Subcutaneous abdominal adipose tissue (tissue), 5 donors: ENCODE measurements around the gene JAK1.
A peak's percentile ranks its signal among the peaks of the same experiment; 100 is the strongest.
"Not testable (repeated sequence)": the region's sequence is repeated elsewhere in the genome, so short reads cannot be mapped to it uniquely, and the experiment has no call there.

ENCODE experiments used
- H3K27ac ChIP-seq: one replicate; pipeline ENCODE4 v1.7.0; 2013; ENCODE audit warnings: low read depth, mild to moderate bottlenecking, inconsistent platforms, low read length, moderate library complexity
- H3K27me3 ChIP-seq, 5 donors: one replicate each; pipeline ENCODE4 v1.7.0; 2013; ENCODE audit warnings: low read length in 5 of 5, inconsistent platforms in 1 of 5; ENCODE audit not compliant: control insufficient read depth in 5 of 5, insufficient read depth in 4 of 5
- H3K36me3 ChIP-seq, 5 donors: one replicate each; pipeline ENCODE4 v1.7.0; 2013; ENCODE audit warnings: low read length in 5 of 5; ENCODE audit not compliant: control insufficient read depth in 5 of 5, insufficient read depth in 5 of 5
- H3K4me1 ChIP-seq, 5 donors: one replicate each; pipeline ENCODE4 v1.7.0; 2013; ENCODE audit warnings: low read length in 5 of 5, mild to moderate bottlenecking in 3 of 5, moderate library complexity in 1 of 5; ENCODE audit not compliant: control insufficient read depth in 5 of 5, insufficient read depth in 5 of 5
- H3K4me3 ChIP-seq, 5 donors: one replicate each; pipeline ENCODE4 v1.7.0; 2013; ENCODE audit warnings: low read length in 5 of 5, low read depth in 1 of 5
- H3K9ac ChIP-seq, 5 donors: one replicate each; pipeline ENCODE4 v1.7.0; 2013; ENCODE audit warnings: low read length in 5 of 5, mild to moderate bottlenecking in 4 of 5, moderate library complexity in 3 of 5
- H3K9me3 ChIP-seq, 5 donors: one replicate each; pipeline ENCODE4 v1.7.0; 2013; ENCODE audit warnings: low read length in 5 of 5; ENCODE audit not compliant: control insufficient read depth in 5 of 5
- donor health status: healthy.
- donor health status: healthy.
- donor health status: healthy.
- donor health status: healthy.
- donor health status: healthy.

The JAK1 gene

DNA sequence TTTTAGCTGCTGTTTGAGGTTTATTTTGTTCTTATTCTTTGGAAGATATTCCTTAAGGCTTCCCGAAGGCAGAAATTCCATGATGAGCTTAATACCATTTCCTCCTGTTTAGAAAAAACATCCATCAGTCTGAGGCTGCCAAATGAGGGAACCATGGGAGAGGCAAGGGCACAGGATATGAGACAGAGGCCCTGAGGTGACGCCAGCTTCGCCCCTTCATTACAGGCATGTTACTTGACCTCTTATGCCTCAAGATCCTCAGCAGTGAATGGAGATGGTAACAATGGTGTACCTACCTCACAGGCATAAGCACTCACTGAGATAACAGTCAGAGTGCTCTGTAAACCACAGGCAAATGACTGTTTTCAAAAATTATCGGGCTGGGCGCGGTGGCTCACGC lies 127.9 kb downstream of the JAK1 start:
- Histone ChIP-seq H3K27me3 (no peaks in the 10 kb centered on the region), H3K27ac (no peak overlapping the region), H3K4me1 (peaks cover 3 to 18% (median 16%) of the 10 kb centered on the region in 5 donors), H3K36me3 (peaks cover 47 to 88% (median 75%) of the 10 kb centered on the region in 5 donors), H3K9ac (no peak overlapping the region), H3K9me3 (no peaks in the 10 kb centered on the region), H3K4me3 (no peak overlapping the region)

DNA sequence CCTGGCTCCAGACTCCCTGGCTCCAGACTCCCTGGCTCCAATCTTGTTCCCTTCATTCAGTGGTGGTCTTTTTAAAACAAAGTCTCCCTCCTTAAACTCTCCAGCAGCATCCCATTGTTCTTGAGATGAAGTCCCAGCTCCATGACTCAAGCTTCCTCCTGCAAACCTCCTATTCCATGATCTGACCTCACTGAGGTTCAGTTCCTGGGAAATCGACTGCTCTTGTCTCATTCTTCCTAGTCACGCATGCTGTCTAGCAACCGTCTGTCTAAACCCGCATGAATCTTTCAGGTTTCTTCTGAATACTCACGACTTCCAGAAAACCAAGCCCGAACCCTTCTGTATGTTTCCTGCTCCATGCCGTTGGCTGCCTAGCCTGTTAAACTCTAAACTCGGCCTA lies 129.5 kb downstream of the JAK1 start:
- Histone ChIP-seq H3K9ac (no peak overlapping the region), H3K4me1 (peaks cover 3 to 9% (median 6%) of the 10 kb centered on the region in 5 donors), H3K9me3 (no peaks in the 10 kb centered on the region), H3K36me3 (peaks cover 54 to 95% (median 85%) of the 10 kb centered on the region in 5 donors), H3K27ac (no peak overlapping the region), H3K27me3 (no peaks in the 10 kb centered on the region), H3K4me3 (no peak overlapping the region)

DNA sequence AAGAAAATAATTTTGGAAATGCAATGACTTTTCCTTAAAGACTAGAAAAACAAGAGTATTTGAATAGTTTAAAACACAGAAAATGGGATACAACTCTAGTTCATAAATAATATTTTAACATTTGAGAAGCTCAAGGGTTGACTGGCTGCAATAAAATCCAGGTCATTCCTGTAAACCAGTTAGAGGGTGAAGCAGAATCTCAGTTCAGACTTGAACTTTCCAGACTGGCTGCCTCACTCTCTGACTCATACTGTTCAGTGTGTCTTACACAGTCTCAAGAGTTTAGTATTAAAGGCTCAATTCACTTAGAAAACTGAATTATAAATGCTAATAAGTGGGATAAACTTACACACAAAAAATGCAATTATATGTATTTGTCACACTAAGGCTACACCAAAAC lies 131.6 kb downstream of the JAK1 start:
- H3K9ac ChIP-seq, result no peak overlapping the region
- H3K27ac ChIP-seq, result no peak overlapping the region
- H3K36me3 ChIP-seq, result peaks cover 62 to 84% (median 73%) of the 10 kb centered on the region in 5 donors

DNA sequence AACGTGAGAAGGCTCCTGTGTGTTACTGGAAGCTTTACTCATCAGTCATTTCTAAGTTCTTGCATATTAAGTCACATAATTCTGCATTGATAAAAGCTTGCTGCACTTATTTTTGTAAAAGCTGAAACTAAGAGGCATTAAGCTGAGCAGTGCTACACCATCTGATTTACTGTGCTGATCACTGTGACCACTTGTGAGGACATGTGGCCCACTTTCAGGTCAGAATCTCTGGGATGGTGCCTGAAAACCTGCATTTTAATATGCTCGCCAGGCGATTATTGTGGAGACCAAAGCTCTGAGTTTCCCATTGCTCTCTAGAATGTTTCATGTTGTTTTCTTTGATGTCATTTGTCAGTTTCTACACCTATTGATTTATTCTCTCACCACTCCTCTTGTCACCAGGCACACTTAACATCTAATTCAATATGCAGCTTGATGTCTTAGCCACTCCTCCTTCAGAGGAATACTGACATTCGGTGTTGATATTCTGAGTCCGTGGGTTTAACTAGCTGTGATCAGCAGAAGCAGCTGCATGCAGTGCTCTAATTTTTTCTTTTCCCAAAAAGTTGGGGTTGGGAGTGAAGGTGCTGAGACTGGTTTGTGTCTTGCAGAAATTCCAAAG lies 136.2 kb downstream of the JAK1 start:
- no peak overlapping the region for H3K27ac ChIP-seq
- no peak overlapping the region for H3K9ac ChIP-seq
- peaks cover 28 to 41% (median 32%) of the 10 kb centered on the region in 5 donors for H3K36me3 ChIP-seq
- no peaks in the 10 kb centered on the region for H3K9me3 ChIP-seq
- H3K27me3 ChIP-seq, result no peaks in the 10 kb centered on the region
- no peak overlapping the region for H3K4me3 ChIP-seq
- peaks cover 0 to 4% (median 3%) of the 10 kb centered on the region in 5 donors for H3K4me1 ChIP-seq

More for the DNA sequence above, 131.6 kb downstream of the JAK1 start:
- Histone ChIP-seq H3K4me3 (no peak overlapping the region), H3K27me3 (no peaks in the 10 kb centered on the region), H3K4me1 (no peaks in the 10 kb centered on the region), H3K9me3 (no peaks in the 10 kb centered on the region)

DNA sequence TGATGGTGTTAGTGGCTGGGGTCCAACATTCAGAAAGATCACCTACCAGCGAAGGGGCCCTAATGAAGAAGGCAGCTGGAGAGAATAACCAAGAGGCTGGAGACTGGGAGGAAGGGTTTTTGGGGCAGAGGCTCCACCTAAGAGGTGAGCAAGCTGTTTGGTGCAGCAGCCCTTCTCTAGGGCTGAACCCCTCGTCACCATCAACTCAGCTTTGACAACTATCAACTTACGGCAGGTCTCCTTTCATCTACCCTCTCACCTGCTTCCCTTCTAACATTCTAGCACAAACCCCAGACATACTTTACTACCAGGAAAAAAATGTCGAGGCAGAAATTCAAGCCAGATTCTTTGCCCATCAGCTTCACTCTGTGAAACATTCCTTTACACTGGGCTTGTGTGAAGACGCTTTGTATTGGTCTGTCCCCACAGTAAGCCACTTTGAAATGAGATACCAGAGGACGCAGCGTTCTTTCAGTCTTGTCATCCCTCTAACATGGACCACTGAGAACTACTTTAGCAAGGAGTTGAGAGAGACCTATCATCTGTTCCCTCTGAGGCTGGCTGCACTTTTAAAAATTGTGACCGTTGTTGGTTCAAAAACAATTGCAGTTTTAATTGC lies 136.8 kb downstream of the JAK1 start:
- Histone ChIP-seq H3K36me3 (peaks cover 24 to 34% (median 27%) of the 10 kb centered on the region in 5 donors), H3K27me3 (no peaks in the 10 kb centered on the region), H3K9ac (no peak overlapping the region), H3K4me1 (peaks cover 0 to 4% (median 3%) of the 10 kb centered on the region in 5 donors), H3K9me3 (no peaks in the 10 kb centered on the region), H3K27ac (no peak overlapping the region), H3K4me3 (no peak overlapping the region)

DNA sequence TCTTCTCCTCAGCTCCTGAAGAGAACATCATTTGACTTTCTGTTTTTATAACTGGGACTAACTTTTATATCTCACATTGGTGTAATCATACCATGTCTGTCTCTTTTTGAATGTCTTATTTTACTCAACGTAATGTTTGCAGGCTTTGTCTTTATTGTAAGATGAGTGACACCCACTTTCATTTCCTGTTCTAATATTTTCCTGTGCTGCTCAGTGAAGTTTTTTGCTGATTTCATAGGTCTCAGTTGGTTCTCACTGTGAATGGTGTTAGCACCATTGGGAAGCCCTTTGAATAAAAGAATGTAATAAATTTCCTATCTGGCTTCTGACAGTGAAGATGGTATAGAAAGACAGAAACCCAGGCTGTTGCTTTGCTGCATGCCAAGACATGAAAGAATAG lies 137.5 kb downstream of the JAK1 start:
- no peak overlapping the region for H3K9ac ChIP-seq
- H3K9me3 ChIP-seq, result no peaks in the 10 kb centered on the region
- no peak overlapping the region for H3K4me3 ChIP-seq
- H3K27me3 ChIP-seq, result no peaks in the 10 kb centered on the region
- peaks cover 0 to 10% (median 4%) of the 10 kb centered on the region in 5 donors for H3K4me1 ChIP-seq
- H3K36me3 ChIP-seq, result peaks cover 18 to 27% (median 22%) of the 10 kb centered on the region in 5 donors
- H3K27ac ChIP-seq, result no peak overlapping the region

DNA sequence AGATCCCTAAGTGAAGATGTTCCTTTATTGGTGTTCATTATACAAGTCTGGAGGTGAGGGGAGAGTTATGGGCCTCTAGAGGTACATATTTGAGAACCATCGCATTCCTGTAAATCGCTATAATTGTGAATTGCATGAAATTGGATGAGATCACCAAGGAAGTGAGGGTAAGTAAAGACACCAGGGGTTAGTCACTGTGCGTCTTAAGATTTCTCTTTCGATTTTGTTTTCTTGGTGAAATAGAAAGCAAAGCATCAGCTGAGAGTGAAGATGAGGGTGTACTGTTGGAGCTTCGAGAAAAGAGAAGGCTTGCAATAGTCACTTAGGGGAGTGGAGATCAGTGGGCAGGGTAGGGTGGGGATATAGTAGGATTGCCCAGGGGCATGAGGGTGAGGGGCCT lies 139.4 kb downstream of the JAK1 start:
- H3K9ac ChIP-seq, result no peak overlapping the region
- no peak overlapping the region for H3K27ac ChIP-seq
- no peaks in the 10 kb centered on the region for H3K9me3 ChIP-seq
- no peaks in the 10 kb centered on the region for H3K27me3 ChIP-seq
- H3K4me1 ChIP-seq, result peaks cover 0 to 10% (median 4%) of the 10 kb centered on the region in 5 donors
- no peak overlapping the region for H3K4me3 ChIP-seq
- H3K36me3 ChIP-seq, result peaks cover 2 to 10% (median 6%) of the 10 kb centered on the region in 5 donors

DNA sequence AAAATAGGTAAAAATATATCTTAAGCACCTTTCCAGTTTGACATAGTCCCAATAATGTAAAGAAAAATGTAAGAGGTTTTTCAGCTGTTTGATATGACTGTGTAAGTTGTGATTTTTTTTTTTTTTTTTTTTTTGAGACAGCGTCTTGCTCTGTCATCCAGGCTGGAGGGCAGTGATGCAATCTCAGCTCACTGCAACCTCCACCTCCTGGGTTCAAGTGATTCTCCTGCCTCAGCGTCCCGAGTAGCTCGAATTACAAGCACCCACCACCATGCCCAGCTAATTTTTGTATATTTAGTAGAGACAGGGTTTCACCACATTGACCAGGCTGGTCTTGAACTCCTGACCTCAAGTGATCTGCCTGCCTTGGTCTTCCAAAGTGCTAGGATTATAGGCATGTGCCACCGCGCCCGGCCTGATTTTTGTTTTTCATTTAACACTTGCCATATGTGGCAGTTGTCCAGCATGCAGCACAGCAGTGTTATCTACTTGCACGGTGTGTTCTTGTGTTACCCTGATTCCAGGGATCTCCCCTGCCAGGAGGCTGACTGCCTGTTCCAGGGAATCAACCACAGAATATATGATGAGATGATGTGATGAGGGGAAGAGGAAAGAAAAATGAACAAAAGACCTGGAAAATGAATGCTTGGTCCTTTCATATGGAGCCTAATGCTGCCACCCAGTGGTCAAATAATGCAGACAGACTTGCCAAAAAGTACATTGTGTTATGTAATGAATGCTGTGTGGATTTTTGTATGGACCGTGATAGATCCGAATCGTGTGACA lies 142.5 kb downstream of the JAK1 start:
- H3K9me3 ChIP-seq, result no peaks in the 10 kb centered on the region
- peaks cover 0 to 8% (median 4%) of the 10 kb centered on the region in 5 donors for H3K4me1 ChIP-seq
- H3K4me3 ChIP-seq, result peak overlapping the region in 2 of 5 donors; percentile 11 to 43
- no peaks in the 10 kb centered on the region for H3K27me3 ChIP-seq
- H3K27ac ChIP-seq, result no peak overlapping the region
- no peaks in the 10 kb centered on the region for H3K36me3 ChIP-seq
- peak overlapping the region in 1 of 5 donors; percentile 57 for H3K9ac ChIP-seq

DNA sequence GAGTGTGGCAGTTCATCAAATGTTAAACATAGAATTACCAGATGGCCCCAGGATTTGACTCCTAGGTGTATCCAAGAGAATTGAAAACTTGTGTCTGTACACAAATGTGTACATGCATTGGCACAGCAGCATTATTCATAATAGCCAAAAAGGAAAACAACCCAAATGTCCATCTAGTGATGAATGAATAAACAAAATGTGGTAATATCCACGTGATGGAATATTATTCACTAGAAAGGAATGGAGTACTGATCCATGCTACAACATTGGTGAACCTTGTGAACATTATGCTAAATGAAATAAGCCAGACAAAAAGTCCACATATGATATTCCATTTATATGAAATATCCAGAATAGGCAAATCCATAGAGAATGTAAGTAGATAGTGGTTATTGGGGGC lies 143.7 kb downstream of the JAK1 start:
- H3K9ac ChIP-seq, result no peak overlapping the region
- no peaks in the 10 kb centered on the region for H3K36me3 ChIP-seq
- no peak overlapping the region for H3K4me3 ChIP-seq
- H3K9me3 ChIP-seq, result no peaks in the 10 kb centered on the region
- no peak overlapping the region for H3K27ac ChIP-seq
- no peaks in the 10 kb centered on the region for H3K27me3 ChIP-seq
- H3K4me1 ChIP-seq, result peaks cover 0 to 6% (median 4%) of the 10 kb centered on the region in 5 donors

DNA sequence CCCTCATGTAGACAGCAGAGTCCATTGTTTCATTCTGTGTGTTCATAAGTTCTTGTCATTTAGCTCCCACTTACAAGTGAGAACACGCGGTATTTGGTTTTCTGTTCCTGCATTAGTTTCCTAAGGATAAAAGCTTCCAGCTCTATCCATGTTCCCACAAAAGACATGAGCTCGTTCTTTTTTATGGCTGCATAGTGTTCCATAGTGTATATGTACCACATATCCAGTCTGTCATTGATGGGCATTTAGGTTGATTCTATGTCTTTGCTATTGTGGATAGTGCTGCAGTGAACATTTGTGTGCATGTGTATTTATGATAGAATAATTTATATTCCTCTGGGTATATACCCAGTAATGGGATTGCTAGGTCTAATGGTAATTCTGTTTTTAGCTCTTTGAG lies 145.8 kb downstream of the JAK1 start:
- H3K9ac ChIP-seq, H3K4me1 ChIP-seq, H3K4me3 ChIP-seq, H3K9me3 ChIP-seq, H3K27ac ChIP-seq, H3K27me3 ChIP-seq, H3K36me3 ChIP-seq: not testable (repeated sequence)
